GM12891 (cell line): ENCODE measurements around the gene SPATA7.

ENCODE experiments used
- POLR2A ChIP-seq: IDR thresholded peaks from 2 replicates; pipeline ENCODE4 v1.6.1; 2011; ENCODE audit warnings: low read depth, low read length, control low read depth
- POLR2AphosphoS5 ChIP-seq: IDR thresholded peaks from 2 replicates; pipeline ENCODE4 v1.6.1; 2011; ENCODE audit warnings: low read depth, low read length, control low read depth
- POU2F2 ChIP-seq: IDR thresholded peaks from 2 replicates; pipeline ENCODE4 v1.6.1; 2011; ENCODE audit warnings: low read depth, mild to moderate bottlenecking, control low read depth, low read length, moderate library complexity
- SPI1 ChIP-seq: IDR thresholded peaks from 2 replicates; pipeline ENCODE4 v1.6.1; 2011; ENCODE audit warnings: low read depth, low read length, control low read depth
- TAF1 ChIP-seq: IDR thresholded peaks from 2 replicates; pipeline ENCODE4 v1.6.1; 2011; ENCODE audit warnings: low read depth, low read length, control low read depth

- TF ChIP-seq POLR2A, result no peak
- TF ChIP-seq POU2F2, result no peak
- TF ChIP-seq POLR2AphosphoS5, result no peak
- no peak for TF ChIP-seq TAF1
- TF ChIP-seq SPI1, result no peak
These were observed 52.2 kb downstream of the SPATA7 start for GRCh38 chr14:88437658-88438057.
